DMS 273 treated with DMSO at 0.1 percent for 48 hours (cell line): Measurements from ENCODE around the gene HSFX1.

Experiments
- DNase-seq: peaks from one replicate; lab custom pipeline; 2025; lab: John Stamatoyannopoulos, UW

The HSFX1 gene

DNA sequence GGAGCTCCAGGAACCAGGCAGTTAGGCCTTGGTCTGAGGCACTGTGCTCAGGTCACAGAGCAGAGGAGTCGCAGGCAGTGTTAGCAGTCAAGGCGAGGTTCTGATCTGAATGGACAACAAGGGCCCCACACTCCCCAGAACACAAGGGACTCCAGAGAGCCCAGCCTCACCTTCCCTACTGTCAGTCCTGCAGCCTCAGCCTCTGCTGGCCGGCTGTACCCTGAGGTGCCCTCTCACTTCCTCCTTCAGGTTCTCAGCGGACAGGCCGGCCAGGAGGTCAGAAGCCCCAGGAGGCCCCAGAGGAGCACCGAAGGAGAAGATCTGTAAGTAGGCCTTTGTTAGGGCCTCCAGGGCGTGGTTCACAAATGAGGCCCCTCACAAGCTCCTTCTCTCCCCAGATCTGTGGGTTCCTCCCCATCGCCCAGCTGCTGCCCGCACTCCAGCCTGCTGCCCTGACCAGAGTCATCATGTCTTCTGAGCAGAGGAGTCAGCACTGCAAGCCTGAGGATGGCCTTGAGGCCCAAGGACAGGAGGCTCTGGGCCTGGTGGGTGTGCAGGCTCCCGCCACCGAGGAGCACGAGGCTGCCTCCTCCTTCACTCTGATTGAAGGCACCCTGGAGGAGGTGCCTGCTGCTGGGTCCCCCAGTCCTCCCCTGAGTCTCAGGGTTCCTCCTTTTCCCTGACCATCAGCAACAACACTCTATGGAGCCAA lies 34.0 kb downstream of the HSFX1 start:
- no peak for DNase-seq

DNA sequence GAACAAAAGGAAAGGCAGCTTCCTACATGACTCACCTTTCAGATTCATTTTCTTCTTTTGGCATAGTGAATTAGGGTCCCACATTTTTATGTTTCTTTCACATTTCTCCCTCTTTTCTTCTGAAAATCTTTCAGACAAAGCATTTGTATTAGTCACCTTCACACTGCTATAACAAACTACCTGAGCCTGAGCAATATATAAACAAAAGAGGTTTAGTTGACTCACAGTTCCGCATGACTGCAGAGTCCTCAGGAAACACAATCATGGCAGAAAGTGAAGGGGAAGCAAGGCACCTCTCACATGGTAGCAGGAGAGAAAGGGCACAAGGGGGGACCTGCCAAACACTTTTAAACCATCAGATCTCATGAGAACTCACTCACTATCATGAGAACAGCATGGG lies 44.8 kb downstream of the HSFX1 start:
- no peak for DNase-seq

- DNase-seq, result no peak
Observed at GRCh38 chrX:149819371-149819770, 45.5 kb downstream of the HSFX1 start.

DNA sequence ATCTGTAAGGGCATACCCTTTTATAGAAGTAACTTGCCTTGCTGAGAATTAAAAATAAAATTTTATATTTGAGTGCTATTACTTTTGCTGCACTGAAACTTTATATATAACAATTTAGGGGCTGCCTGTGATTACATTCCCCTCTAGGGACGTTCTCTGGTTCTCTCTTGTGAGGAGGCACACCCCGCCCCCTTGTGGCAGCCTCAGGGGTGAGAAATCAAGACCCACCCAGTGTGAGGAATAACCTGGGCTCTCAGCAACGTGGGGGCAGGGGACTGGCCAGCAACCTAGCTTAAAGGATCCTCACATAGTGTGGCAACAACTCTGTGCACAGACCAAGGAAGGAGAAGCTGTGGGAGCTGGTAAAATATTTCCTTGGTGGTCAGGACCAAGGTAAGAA lies 51.6 kb downstream of the HSFX1 start:
- no peak for DNase-seq
